GM23338 (cell line): Measurements from ENCODE around the gene GPR37L1. TPM values are rescaled to one million over a fixed set of nuclear protein-coding genes. Genes with fewer than 3 reads are reported as not detected.

Experiments
- ATAC-seq: fragments of 200-7000 bp; cut with Tn5 transposase; 3 replicates; pipeline ENCODE4 v1.9.1; 2020
- DNase-seq: peaks from one replicate; pipeline ENCODE4 v3.0.0-alpha.2; 2015; ENCODE audit warnings: low spot score
- H2AFZ ChIP-seq: fragments of 200-600 bp; sonication (generic); 2 replicates; pipeline ENCODE4 v1.8.0; 2016; ENCODE audit warnings: antibody characterized with exemption, mild to moderate bottlenecking, moderate library complexity
- H3F3A ChIP-seq: fragments of 200-600 bp; sonication (generic); replicated peaks from 2 replicates; pipeline ENCODE4 v1.8.0; 2017; ENCODE audit warnings: antibody characterized with exemption, mixed run types, low read depth
- H3K27ac ChIP-seq: fragments of 200-600 bp; sonication (generic); 2 replicates; pipeline ENCODE4 v1.6.1; 2016; ENCODE audit warnings: low read depth
- H3K27me3 ChIP-seq: fragments of 200-600 bp; sonication (generic); 2 replicates; pipeline ENCODE4 v1.8.0; 2016; ENCODE audit warnings: mild to moderate bottlenecking, mixed run types, moderate library complexity; ENCODE audit not compliant: insufficient read depth
- H3K36me3 ChIP-seq: fragments of 200-600 bp; sonication (generic); 2 replicates; pipeline ENCODE4 v1.8.0; 2016; ENCODE audit warnings: mild to moderate bottlenecking; ENCODE audit not compliant: insufficient read depth
- H3K4me1 ChIP-seq: fragments of 200-600 bp; sonication (generic); 2 replicates; pipeline ENCODE4 v1.8.0; 2016; ENCODE audit warnings: mild to moderate bottlenecking, moderate library complexity; ENCODE audit not compliant: insufficient read depth
- H3K4me2 ChIP-seq: fragments of 200-600 bp; sonication (generic); 2 replicates; pipeline ENCODE4 v1.7.1; 2017; ENCODE audit warnings: mixed run types
- H3K4me3 ChIP-seq: fragments of 200-600 bp; sonication (generic); 2 replicates; pipeline ENCODE4 v1.6.1; 2016; ENCODE audit warnings: mixed run types
- H3K79me2 ChIP-seq: fragments of 200-600 bp; sonication (generic); replicated peaks from 2 replicates; pipeline ENCODE4 v1.8.0; 2017; ENCODE audit warnings: mild to moderate bottlenecking; ENCODE audit not compliant: insufficient read depth
- H3K9me2 ChIP-seq: fragments of 200-600 bp; sonication (generic); 2 replicates; pipeline ENCODE4 v1.8.0; 2017; ENCODE audit not compliant: insufficient read depth
- H4K20me1 ChIP-seq: fragments of 200-600 bp; sonication (generic); replicated peaks from 2 replicates; pipeline ENCODE4 v1.8.0; 2017; ENCODE audit warnings: mild to moderate bottlenecking; ENCODE audit not compliant: insufficient read depth
- H3K27ac Mint-ChIP-seq: 2 replicates; pipeline ENCODE4 v1.8.0; 2020; ENCODE audit warnings: inconsistent platforms, mild to moderate bottlenecking, moderate library complexity, mixed read lengths
- H3K27me3 Mint-ChIP-seq: 3 replicates; pipeline ENCODE4 v1.8.0; 2022; ENCODE audit warnings: low read depth, mild to moderate bottlenecking, moderate library complexity, mixed read lengths, inconsistent platforms; ENCODE audit not compliant: insufficient read depth, poor library complexity
- H3K36me3 Mint-ChIP-seq: 3 replicates; pipeline ENCODE4 v1.8.0; 2021; ENCODE audit warnings: low read depth, mild to moderate bottlenecking, inconsistent platforms, moderate library complexity, mixed read lengths
- H3K4me1 Mint-ChIP-seq: 3 replicates; pipeline ENCODE4 v1.8.0; 2020; ENCODE audit warnings: mild to moderate bottlenecking, inconsistent platforms, mixed read lengths
- H3K4me3 Mint-ChIP-seq: 3 replicates; pipeline ENCODE4 v1.8.0; 2021; ENCODE audit warnings: moderate library complexity, mild to moderate bottlenecking, inconsistent platforms, mixed read lengths
- H3K9me3 Mint-ChIP-seq: 3 replicates; pipeline ENCODE4 v1.8.0; 2020; ENCODE audit warnings: moderate library complexity, mild to moderate bottlenecking, inconsistent platforms, mixed read lengths
- CREB1 ChIP-seq: fragments of 250-450 bp; sonication (Bioruptor Pico); IDR thresholded peaks from 2 replicates; pipeline ENCODE4 v1.5.0; 2020; ENCODE audit warnings: low read depth, mild to moderate bottlenecking, moderate library complexity
- EZH2phosphoT487 ChIP-seq: fragments of 200-600 bp; sonication (generic); IDR thresholded peaks from one replicate; pipeline ENCODE4 v1.8.1; 2018; ENCODE audit warnings: antibody characterized with exemption; ENCODE audit not compliant: unreplicated experiment
- STAT1 ChIP-seq: IDR thresholded peaks from one replicate; pipeline ENCODE4 v1.6.1; 2016; ENCODE audit warnings: antibody characterized with exemption; ENCODE audit not compliant: unreplicated experiment
- ZNF114 ChIP-seq: fragments of 250-450 bp; sonication (Bioruptor Pico); IDR thresholded peaks from 2 replicates; pipeline ENCODE4 v1.5.0; 2020; ENCODE audit warnings: mild to moderate bottlenecking, moderate library complexity
- polyA plus RNA-seq: library from polyadenylated mRNA; unstranded; fragments of >200 nt; fragmentation: Nextera tagmentation; extraction: Ambion mirVana; gene quantifications from 2 replicates; pipeline ENCODE4 v1.2.1, GENCODE V29; 2016
- total RNA-seq: library from RNA; depleted of rRNA; stranded (reverse); fragments of >200 nt; shearing (Covaris generic); gene quantifications from 2 replicates; pipeline ENCODE4 v1.2.3, GENCODE V29; 2014
- TF ChIP-seq, protein P1 (sequence below): fragments of 250-450 bp; sonication (Bioruptor Pico); IDR thresholded peaks from 2 replicates; pipeline ENCODE4 v1.5.0; 2020; ENCODE audit warnings: mild to moderate bottlenecking, moderate library complexity
- TF ChIP-seq, protein P2 (sequence below): IDR thresholded peaks from 2 replicates; pipeline ENCODE4 v1.6.1; 2016; ENCODE audit warnings: antibody characterized with exemption
- TF ChIP-seq, protein P3 (sequence below): IDR thresholded peaks from one replicate; pipeline ENCODE4 v1.6.1; 2018; ENCODE audit warnings: antibody characterized with exemption; ENCODE audit not compliant: unreplicated experiment

The GPR37L1 gene
- total and polyA plus RNA-seq, 2 experiments from 2014 or later: 0.08 to 0.21 TPM

DNA sequence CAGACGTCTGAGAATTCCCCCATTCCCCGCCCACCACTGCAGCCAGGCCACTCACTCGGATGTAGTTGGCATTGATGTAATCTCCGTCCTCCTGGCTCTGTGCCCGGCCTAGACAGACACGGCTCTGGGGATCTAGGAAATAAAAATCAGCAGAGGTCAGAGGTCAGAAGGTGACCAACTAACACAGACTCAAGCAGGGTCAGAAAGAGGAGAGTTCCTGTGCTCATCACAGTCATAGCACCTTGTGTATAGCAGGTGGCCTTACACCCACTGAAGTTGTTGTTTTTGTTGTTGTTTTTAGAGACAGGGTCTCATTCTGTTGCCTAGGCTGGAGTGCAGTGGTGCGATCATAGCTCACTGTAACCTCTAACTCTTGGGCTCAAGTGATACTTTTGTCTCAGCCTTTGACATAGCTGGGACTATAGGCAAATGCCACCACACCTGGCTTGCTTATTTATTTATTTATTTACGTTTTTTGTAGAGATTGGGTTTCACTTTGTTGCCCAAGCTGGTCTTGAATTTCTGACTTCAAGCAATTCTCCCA, 32.8 kb downstream of the GPR37L1 start:
- Histone ChIP-seq H3K4me3 (no peak overlapping the region), H3K9me2 (no peaks in the 10 kb centered on the region), H3K27me3 (no peaks in the 10 kb centered on the region), H3K36me3 (no peaks in the 10 kb centered on the region), H2AFZ (no peak overlapping the region), H3K4me2 (no peak overlapping the region), H3K79me2 (no peaks in the 10 kb centered on the region), H3K4me1 (peaks cover 3% of the 10 kb centered on the region; the same call in 1 of the 2 replicates), H4K20me1 (no peaks in the 10 kb centered on the region), H3K27ac (no peak overlapping the region), H3F3A (0 out of 2 replicates have a peak, but pooled peaks cover 5% of the 10 kb centered on the region)
- Mint-ChIP-seq H3K4me1 (peaks cover 28% of the 10 kb centered on the region), H3K36me3 (no peaks in the 10 kb centered on the region), H3K27ac (no peak overlapping the region), H3K4me3 (no peak overlapping the region), H3K9me3 (peaks cover 3% of the 10 kb centered on the region; the same call in 2 of the 3 replicates), H3K27me3 (peaks cover 10% of the 10 kb centered on the region)
- ATAC-seq: no peak
- TF ChIP-seq ZNF114 (no peak), STAT1 (no peak), EZH2phosphoT487 (no peak), CREB1 (no peak)
- TF ChIP-seq, protein P1, sequence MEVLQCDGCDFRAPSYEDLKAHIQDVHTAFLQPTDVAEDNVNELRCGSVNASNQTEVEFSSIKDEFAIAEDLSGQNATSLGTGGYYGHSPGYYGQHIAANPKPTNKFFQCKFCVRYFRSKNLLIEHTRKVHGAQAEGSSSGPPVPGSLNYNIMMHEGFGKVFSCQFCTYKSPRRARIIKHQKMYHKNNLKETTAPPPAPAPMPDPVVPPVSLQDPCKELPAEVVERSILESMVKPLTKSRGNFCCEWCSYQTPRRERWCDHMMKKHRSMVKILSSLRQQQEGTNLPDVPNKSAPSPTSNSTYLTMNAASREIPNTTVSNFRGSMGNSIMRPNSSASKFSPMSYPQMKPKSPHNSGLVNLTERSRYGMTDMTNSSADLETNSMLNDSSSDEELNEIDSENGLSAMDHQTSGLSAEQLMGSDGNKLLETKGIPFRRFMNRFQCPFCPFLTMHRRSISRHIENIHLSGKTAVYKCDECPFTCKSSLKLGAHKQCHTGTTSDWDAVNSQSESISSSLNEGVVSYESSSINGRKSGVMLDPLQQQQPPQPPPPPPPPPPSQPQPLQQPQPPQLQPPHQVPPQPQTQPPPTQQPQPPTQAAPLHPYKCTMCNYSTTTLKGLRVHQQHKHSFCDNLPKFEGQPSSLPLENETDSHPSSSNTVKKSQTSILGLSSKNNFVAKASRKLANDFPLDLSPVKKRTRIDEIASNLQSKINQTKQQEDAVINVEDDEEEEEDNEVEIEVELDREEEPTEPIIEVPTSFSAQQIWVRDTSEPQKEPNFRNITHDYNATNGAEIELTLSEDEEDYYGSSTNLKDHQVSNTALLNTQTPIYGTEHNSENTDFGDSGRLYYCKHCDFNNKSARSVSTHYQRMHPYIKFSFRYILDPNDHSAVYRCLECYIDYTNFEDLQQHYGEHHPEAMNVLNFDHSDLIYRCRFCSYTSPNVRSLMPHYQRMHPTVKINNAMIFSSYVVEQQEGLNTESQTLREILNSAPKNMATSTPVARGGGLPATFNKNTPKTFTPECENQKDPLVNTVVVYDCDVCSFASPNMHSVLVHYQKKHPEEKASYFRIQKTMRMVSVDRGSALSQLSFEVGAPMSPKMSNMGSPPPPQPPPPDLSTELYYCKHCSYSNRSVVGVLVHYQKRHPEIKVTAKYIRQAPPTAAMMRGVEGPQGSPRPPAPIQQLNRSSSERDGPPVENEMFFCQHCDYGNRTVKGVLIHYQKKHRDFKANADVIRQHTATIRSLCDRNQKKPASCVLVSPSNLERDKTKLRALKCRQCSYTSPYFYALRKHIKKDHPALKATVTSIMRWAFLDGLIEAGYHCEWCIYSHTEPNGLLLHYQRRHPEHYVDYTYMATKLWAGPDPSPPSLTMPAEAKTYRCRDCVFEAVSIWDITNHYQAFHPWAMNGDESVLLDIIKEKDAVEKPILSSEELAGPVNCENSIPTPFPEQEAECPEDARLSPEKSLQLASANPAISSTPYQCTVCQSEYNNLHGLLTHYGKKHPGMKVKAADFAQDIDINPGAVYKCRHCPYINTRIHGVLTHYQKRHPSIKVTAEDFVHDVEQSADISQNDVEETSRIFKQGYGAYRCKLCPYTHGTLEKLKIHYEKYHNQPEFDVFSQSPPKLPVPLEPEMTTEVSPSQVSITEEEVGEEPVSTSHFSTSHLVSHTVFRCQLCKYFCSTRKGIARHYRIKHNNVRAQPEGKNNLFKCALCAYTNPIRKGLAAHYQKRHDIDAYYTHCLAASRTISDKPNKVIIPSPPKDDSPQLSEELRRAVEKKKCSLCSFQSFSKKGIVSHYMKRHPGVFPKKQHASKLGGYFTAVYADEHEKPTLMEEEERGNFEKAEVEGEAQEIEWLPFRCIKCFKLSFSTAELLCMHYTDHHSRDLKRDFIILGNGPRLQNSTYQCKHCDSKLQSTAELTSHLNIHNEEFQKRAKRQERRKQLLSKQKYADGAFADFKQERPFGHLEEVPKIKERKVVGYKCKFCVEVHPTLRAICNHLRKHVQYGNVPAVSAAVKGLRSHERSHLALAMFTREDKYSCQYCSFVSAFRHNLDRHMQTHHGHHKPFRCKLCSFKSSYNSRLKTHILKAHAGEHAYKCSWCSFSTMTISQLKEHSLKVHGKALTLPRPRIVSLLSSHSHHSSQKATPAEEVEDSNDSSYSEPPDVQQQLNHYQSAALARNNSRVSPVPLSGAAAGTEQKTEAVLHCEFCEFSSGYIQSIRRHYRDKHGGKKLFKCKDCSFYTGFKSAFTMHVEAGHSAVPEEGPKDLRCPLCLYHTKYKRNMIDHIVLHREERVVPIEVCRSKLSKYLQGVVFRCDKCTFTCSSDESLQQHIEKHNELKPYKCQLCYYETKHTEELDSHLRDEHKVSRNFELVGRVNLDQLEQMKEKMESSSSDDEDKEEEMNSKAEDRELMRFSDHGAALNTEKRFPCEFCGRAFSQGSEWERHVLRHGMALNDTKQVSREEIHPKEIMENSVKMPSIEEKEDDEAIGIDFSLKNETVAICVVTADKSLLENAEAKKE: no peak
- TF ChIP-seq, protein P2, sequence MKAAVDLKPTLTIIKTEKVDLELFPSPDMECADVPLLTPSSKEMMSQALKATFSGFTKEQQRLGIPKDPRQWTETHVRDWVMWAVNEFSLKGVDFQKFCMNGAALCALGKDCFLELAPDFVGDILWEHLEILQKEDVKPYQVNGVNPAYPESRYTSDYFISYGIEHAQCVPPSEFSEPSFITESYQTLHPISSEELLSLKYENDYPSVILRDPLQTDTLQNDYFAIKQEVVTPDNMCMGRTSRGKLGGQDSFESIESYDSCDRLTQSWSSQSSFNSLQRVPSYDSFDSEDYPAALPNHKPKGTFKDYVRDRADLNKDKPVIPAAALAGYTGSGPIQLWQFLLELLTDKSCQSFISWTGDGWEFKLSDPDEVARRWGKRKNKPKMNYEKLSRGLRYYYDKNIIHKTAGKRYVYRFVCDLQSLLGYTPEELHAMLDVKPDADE: no peak
- TF ChIP-seq, protein P3, sequence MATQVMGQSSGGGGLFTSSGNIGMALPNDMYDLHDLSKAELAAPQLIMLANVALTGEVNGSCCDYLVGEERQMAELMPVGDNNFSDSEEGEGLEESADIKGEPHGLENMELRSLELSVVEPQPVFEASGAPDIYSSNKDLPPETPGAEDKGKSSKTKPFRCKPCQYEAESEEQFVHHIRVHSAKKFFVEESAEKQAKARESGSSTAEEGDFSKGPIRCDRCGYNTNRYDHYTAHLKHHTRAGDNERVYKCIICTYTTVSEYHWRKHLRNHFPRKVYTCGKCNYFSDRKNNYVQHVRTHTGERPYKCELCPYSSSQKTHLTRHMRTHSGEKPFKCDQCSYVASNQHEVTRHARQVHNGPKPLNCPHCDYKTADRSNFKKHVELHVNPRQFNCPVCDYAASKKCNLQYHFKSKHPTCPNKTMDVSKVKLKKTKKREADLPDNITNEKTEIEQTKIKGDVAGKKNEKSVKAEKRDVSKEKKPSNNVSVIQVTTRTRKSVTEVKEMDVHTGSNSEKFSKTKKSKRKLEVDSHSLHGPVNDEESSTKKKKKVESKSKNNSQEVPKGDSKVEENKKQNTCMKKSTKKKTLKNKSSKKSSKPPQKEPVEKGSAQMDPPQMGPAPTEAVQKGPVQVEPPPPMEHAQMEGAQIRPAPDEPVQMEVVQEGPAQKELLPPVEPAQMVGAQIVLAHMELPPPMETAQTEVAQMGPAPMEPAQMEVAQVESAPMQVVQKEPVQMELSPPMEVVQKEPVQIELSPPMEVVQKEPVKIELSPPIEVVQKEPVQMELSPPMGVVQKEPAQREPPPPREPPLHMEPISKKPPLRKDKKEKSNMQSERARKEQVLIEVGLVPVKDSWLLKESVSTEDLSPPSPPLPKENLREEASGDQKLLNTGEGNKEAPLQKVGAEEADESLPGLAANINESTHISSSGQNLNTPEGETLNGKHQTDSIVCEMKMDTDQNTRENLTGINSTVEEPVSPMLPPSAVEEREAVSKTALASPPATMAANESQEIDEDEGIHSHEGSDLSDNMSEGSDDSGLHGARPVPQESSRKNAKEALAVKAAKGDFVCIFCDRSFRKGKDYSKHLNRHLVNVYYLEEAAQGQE: no peak
- no peak for DNase-seq
